Tibial artery (tissue), 4 donors: ENCODE measurements around the gene LCN15.

Experiments used
- DNase-seq, 2 donors: peaks; one replicate each; pipeline ENCODE4 v3.0.0-alpha.2; 2019
- H3K27ac ChIP-seq, 2 donors: fragments of 200-600 bp; sonication (generic) in 1 of 2; 1 replicate in 1 of 2; 2 replicates in 1 of 2; pipeline ENCODE4 v1.5.1; 2018 to 2019; ENCODE audit warnings: mild to moderate bottlenecking in 1 of 2
- H3K27me3 ChIP-seq, 2 donors: fragments of 200-600 bp; sonication (generic) in 1 of 2; one replicate each; pipeline versions ENCODE4 v1.5.1 to v1.6.0; 2016 to 2019
- H3K36me3 ChIP-seq, 3 donors: fragments of 200-600 bp; sonication (generic) in 2 of 3; one replicate each; pipeline ENCODE4 v1.5.1; 2016 to 2019; ENCODE audit warnings: mild to moderate bottlenecking in 2 of 3
- H3K4me1 ChIP-seq, 4 donors: fragments of 200-600 bp; sonication (generic) in 2 of 4; 1 replicate in 3 of 4; 2 replicates in 1 of 4; pipeline ENCODE4 v1.5.1; 2016 to 2019
- H3K4me3 ChIP-seq, 2 donors: fragments of 200-600 bp; sonication (generic) in 1 of 2; 1 replicate in 1 of 2; 2 replicates in 1 of 2; pipeline ENCODE4 v1.5.1; 2018 to 2019; ENCODE audit warnings: mild to moderate bottlenecking in 2 of 2
- H3K9me3 ChIP-seq, 3 donors: fragments of 200-600 bp; sonication (generic) in 1 of 3; one replicate each; pipeline ENCODE4 v1.5.1; 2016 to 2019
- CTCF ChIP-seq, 2 experiments: fragments of 200-600 bp in 1 of 2; fragments of 450-650 bp in 1 of 2; IDR thresholded peaks; one replicate each; pipeline ENCODE4 v1.5.1; 2017 to 2019; ENCODE audit warnings: antibody characterized with exemption in 2 of 2, mild to moderate bottlenecking in 1 of 2, moderate library complexity in 1 of 2
- intact Hi-C: fragments of 100-400 bp; cut with DNase I; formaldehyde crosslinking; loops from one replicate; pipeline ENCODE4 v1.15.0; 2023; ENCODE audit warnings: low total_unique reads

LCN15 gene

GRCh38 chr9:136728080-136728547, 36.2 kb downstream of the LCN15 start:
- peaks cover 0 to 39% (median 27%) of the 10 kb centered on the region in 4 donors for H3K4me1 ChIP-seq
- DNase-seq: peak; percentile 85 to 92
- peaks cover 27 to 38% (median 37%) of the 10 kb centered on the region in 3 donors for H3K36me3 ChIP-seq
- peak; percentile 82 to 94 for TF ChIP-seq CTCF (IDR thresholded peaks at IDR 0.05)
- peak overlapping the region; percentile 78 to 79 for H3K4me3 ChIP-seq
- peak overlapping the region; percentile 61 to 70 for H3K27ac ChIP-seq
- intact Hi-C loops: no loop called here
- H3K9me3 ChIP-seq: no peaks in the 10 kb centered on the region
- H3K27me3 ChIP-seq: no peaks in the 10 kb centered on the region

GRCh38 chr9:136726631-136727191, 37.6 kb downstream of the LCN15 start:
- intact Hi-C loops: no loop called here
- peak overlapping the region; percentile 78 to 79 for H3K4me3 ChIP-seq
- H3K4me1 ChIP-seq: peaks cover 0 to 39% (median 27%) of the 10 kb centered on the region in 4 donors
- no peak for DNase-seq
- peaks cover 35 to 52% (median 51%) of the 10 kb centered on the region in 3 donors for H3K36me3 ChIP-seq
- H3K9me3 ChIP-seq: no peaks in the 10 kb centered on the region
- H3K27ac ChIP-seq: no peak overlapping the region
- H3K27me3 ChIP-seq: no peaks in the 10 kb centered on the region
- TF ChIP-seq CTCF (IDR thresholded peaks at IDR 0.05): no peak

GRCh38 chr9:136726118-136726517, 38.2 kb downstream of the LCN15 start:
- H3K4me3 ChIP-seq: peak overlapping the region in 1 of 2 donors; percentile 79
- H3K27ac ChIP-seq: no peak overlapping the region
- H3K4me1 ChIP-seq: peaks cover 0 to 40% (median 27%) of the 10 kb centered on the region in 4 donors
- H3K36me3 ChIP-seq: peaks cover 35 to 56% (median 53%) of the 10 kb centered on the region in 3 donors
- TF ChIP-seq CTCF (IDR thresholded peaks at IDR 0.05): no peak
- H3K9me3 ChIP-seq: no peaks in the 10 kb centered on the region
- intact Hi-C loops: no loop called here
- DNase-seq: no peak
- H3K27me3 ChIP-seq: no peaks in the 10 kb centered on the region

- Histone ChIP-seq H3K4me1 (peaks cover 0 to 45% (median 29%) of the 10 kb centered on the region in 4 donors), H3K27ac (no peak overlapping the region), H3K27me3 (no peaks in the 10 kb centered on the region), H3K9me3 (no peaks in the 10 kb centered on the region), H3K36me3 (peaks cover 35 to 62% (median 53%) of the 10 kb centered on the region in 3 donors), H3K4me3 (no peak overlapping the region)
- no peak for DNase-seq
- no peak for TF ChIP-seq CTCF (IDR thresholded peaks at IDR 0.05)
- intact Hi-C loops: no loop called here
These were observed 38.7 kb downstream of the LCN15 start for GRCh38 chr9:136725612-136726011.

- peaks cover 0 to 53% (median 37%) of the 10 kb centered on the region in 4 donors for H3K4me1 ChIP-seq
- intact Hi-C loops: no loop called here
- no peak for TF ChIP-seq CTCF (IDR thresholded peaks at IDR 0.05)
These were observed 39.5 kb downstream of the LCN15 start for GRCh38 chr9:136724772-136725171.

More at GRCh38 chr9:136724772-136725171, 39.5 kb downstream of the LCN15 start:
- DNase-seq: no peak
- no peaks in the 10 kb centered on the region for H3K9me3 ChIP-seq
- no peaks in the 10 kb centered on the region for H3K27me3 ChIP-seq
- H3K27ac ChIP-seq: no peak overlapping the region
- H3K4me3 ChIP-seq: no peak overlapping the region
- H3K36me3 ChIP-seq: peaks cover 35 to 62% (median 53%) of the 10 kb centered on the region in 3 donors
